Globus pallidus (tissue), 1 donor: ENCODE measurements around the gene BAD.

ENCODE experiments used
- DNase-seq: peaks from one replicate; pipeline ENCODE4 v3.0.0-alpha.2; 2015; ENCODE audit warnings: low spot score

Gene BAD

DNA sequence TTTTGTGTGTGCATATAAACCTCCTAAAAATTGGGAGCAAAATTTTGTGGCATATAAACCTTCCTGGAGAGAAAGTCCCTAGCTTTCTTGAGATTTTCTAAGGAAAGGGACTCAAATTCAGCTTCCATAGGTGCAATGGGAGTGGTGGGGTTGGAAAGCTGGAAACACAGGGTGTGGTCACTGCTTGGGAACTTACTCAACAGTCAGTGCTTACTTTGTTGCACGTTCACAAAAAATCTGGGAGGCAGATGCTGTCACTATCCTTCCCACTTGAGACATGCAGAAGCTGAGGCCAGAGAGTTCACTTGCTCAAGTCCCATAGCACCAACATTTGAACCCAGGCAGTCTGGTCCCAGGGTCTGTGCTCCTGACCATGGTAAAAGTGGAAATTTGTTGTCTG, 11.8 kb upstream of the BAD start:
- no peak for DNase-seq

DNA sequence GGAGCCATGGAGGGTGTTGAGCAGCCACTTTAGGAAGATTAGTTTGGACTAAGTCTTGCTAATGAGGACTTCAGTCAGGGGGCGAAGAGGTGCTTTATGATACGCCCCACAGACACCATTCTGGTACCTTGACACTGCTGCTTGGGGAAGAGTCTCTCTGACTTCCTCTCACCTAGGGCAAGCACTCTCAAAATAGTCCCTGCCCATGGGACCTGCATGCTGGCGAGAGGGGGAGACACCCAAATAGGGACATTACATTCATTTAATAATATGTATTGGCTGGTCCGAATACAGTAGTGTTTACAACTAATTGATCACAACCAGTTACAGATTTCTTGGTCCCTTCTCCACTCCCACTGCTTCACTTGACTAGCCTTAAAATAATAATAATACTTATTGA, 11.3 kb upstream of the BAD start:
- no peak for DNase-seq

DNA sequence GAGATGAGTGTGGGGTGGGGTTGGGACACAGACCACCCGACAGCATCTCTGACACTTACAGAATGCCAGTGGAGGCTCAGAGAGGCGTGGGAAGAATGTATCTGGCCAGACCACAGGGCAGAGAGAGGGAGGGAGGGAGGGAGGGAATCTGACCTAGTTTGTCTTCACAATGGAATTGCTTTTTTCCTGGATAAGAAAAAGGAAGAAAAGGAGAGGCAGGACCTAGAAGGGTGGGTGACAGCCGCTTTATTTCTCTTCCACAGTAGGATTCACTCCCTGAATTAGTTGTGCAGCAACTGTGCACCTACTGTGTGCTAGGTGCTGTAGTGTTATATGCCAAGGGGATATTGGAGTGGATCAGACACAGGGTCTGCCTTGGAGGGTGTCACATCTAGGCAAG, 10.3 kb upstream of the BAD start:
- no peak for DNase-seq

DNA sequence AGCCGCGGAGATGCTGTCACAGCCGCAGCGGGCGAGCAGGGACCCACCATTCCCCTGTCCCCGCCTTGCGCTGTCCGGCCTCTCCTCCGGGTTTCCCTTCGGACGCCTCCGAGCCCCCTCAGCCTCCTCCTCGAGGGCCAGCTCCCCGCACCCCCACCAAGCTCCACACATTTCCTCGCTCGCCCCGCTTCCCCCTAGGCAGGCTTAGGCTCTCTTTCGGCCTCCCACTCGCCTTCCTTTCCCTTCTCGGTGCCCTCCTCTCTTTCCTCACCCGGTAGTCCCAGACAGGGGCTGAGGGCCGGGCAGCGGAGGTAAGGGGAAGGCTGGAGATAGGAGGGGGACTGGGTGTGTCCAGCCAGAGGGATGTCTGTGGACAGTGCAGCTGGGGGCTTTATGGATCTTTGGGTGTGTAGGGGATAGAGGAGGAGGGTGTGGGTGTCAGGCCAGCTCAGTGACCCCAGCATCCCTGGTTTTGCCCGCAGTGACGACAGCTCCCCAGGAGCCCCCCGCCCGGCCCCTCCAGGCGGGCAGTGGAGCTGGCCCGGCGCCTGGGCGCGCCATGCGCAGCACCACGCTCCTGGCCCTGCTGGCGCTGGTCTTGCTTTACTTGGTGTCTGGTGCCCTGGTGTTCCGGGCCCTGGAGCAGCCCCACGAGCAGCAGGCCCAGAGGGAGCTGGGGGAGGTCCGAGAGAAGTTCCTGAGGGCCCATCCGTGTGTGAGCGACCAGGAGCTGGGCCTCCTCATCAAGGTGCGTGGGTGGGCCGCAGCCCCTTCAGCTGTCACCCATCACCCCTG, 8.2 kb upstream of the BAD start:
- no peak for DNase-seq

DNA sequence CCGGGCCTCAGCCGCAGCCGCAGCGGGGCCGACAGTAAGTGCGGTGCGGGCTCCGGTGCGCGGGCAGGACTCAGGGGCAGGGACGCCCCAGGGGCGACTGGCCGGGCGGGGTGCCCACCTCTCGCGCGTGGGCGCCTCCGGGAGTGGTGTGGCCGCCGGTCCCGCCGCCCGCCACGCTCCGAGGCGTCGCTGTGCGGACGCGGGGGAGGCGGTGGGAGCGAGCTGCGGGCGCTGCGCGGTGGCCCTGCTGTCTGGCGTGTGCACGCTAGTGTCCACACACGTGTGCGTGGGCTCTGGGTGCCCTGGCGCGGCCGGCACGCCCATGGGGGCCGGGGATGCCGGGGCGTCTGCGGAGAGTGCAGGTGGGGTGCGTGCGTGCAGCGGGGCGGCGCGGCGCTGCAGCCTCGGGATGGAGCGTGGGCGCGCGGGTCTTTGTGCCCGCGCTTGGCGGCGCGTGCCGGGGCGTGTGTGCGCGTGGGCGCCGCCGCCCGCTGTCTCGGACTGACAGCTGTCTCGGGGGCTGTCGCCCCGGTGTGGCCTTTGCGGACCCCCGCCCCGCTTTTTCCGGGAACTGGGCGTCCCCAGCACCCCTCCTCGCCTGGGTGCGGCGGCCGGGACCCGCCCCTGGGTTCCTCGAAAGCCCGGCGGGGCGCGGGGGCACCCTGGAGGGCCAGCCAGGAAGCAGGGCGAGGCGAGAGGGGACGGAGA, 7.4 kb upstream of the BAD start:
- no peak for DNase-seq

DNA sequence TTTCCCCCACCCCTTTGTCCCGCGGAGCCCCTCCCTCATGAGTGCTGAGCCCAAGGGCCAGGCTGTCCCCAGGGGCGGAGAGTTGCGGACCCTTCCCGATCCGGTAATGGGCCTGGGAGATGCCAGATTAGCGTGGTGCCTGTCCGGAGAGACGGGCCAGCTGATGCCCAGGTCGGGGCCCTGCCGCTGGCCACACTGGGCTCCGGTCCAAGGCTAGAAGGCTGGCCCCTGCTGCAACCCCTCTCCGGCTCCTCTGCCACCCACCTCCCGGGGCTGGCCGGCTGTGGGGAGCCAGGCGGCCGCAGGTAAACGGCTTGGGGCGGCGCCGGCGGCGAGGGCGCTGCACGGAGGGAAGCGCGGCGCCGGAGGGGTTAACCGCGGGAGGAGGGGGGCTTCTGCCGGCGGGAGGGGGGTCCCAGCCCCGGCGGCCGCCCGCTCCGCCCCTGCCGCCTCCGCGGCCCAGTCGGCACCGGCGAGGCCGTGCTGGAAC, 6.8 kb upstream of the BAD start, which contains the start of gene KCNK4:
Gene KCNK4 (plus strand): TSS at position 41 of the 490 bp plus-strand sequence. CDS start 1,717 bp downstream, outside the sequence.
- DNase-seq, result no peak

DNA sequence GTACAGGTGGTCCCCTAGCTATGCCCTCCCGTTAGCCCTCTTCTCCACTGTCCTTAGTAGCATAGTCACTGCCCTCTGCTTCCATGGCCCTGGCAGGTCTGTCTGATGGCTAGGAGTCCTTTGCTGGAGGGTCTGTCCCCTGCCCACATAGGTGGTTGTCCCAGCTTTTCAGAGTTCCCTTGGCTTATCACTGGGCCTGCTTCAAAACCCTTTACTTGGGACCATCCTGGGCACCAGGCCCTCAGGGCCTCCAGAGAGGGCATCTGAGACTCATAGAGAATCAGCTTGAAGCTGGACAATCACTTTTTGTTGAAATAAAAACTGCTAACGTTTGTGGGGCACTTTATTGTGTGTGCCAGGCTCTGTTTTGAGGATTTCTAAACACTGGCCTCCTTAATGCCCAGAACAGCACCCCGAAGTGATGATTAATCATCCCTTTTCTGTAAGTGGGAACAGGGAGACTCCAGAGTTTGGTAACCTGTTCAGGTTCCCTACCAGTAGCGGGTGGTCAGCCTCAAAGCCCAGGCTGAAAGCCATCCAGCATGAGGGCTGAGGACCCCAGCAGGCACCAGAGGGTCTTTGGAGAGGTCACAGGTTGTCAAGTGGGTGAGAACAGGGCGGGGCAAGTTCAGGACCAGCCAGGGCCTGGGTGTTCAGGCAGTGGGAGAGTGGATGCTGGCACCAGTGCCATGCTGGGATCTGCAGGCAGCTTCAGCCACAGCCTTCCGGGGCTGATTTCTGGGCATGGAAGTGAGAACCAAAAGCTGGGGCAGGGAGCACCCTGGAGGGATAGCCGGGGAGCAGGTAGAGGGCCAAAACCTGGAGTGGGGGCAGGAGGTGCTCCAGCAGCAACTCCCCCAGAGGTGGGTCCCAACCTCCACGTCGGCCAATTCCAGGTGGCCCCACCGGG, 6.1 kb upstream of the BAD start:
- DNase-seq, result no peak

DNA sequence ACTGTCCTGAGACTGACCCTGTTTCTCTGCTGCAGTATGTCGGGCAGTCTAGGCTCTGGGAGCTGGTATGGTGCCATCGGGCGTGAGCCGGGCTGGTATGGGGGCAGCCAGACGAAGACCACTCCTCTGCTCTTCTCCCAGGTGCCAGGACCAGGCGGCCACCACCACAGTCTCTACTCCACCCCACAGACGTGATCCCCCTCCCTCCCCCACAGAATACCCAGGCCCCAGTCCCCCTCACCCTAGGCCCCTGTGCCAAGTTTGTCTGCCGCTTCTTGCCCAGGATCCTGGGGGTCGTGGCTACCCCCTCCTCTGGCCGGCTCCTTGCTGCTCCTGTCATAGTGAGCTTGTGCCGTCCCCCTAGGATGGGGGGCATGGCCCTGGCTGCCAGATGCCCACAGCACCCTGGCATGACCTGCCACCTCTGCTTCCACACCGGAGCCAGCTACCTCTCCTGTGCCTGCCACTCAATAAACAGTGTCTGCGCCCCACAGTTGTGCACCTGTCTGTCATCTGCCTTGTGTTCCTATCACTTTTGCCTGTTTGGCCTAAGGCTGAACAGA, 4.6 kb upstream of the BAD start:
- no peak for DNase-seq

DNA sequence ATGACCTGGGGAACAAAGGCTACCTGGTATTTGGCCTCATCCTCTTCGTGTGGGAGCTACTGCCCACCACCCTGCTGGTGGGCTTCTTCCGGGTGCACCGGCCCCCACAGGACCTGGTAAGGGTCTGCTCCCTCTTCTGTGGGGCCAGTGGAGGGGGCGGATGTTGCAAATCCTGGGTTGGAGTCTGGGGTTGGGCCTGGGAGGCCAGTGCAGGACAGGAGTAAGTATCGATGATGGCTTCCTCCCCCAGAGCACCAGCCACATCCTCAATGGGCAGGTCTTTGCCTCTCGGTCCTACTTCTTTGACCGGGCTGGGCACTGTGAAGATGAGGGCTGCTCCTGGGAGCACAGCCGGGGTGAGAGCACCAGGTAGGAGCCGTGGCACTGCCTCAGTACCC, 3.9 kb upstream of the BAD start:
- DNase-seq, result no peak

DNA sequence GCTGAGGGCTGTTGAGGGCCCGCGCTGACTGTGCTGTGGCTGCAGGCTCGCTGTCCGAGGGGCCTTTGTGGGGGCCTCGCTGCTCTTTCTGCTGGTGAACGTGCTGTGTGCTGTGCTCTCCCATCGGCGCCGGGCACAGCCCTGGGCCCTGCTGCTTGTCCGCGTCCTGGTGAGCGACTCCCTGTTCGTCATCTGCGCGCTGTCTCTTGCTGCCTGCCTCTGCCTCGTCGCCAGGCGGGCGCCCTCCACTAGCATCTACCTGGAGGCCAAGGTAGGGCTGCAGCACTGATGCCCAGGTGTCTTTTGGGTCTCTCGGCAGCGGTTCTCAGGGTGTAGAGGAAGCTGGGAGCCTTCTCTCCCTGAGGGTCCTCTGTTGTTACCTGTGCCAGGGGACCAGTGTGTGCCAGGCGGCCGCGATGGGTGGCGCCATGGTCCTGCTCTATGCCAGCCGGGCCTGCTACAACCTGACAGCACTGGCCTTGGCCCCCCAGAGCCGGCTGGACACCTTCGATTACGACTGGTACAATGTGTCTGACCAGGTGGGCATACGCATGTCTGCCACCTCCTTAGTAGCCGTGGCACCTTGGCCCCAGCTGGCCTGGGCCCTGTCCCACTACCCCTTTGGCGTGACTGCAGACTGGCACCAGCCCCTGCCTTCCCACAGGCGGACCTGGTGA, 3.3 kb upstream of the BAD start:
- no peak for DNase-seq

DNA sequence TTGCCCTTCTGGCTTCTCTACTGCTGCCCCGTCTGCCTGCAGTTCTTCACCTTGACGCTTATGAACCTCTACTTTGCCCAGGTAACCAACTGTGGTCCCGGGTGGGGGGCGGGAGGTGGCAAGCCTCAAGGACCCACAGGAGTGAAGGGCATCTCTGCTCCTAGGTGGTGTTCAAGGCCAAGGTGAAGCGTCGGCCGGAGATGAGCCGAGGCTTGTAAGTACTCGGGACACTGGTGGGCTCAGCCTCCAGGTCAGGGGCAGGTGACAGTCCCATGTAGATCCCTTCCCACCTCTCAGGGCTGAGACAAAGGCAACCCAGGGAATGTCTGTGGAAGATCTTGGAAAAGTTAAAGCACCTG, 2.3 kb upstream of the BAD start:
- no peak for DNase-seq

DNA sequence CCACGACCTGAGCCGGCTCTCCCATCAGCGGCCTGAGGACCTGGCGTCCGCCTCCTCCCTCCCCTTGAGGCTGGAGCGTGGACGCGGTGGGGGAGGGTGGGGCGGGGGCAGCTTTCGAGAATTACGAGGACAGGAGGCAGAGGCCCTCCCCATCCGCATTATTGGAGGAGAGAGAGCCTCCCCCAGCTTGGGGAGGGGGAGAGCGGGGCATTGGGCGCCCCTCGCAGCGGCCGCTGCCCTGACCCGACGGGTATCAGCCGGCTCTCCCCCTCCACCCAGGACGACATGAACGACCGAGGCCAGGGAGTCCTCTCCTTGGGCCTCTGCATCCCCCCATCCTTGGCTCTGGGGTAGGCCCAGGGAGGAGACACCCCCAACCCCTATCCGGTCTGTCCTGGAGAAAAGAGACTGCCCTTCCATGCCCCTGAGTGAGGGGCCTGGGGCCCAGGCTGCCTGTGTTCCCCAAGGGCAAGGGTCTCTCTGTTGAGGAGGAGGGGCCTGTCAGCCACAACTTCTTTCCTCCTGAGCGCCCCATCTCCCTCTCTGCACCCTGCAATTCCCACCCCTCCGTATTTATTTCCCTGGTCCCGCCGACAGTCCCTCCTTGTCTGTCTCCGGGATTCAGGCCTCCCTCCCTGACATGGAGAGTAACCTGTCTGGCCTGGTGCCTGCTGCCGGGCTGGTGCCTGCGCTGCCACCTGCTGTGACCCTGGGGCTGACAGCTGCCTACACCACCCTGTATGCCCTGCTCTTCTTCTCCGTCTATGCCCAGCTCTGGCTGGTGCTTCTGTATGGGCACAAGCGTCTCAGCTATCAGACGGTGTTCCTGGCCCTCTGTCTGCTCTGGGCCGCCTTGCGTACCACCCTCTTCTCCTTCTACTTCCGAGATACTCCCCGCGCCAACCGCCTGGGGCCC, 1.7 kb upstream of the BAD start:
- DNase-seq, result no peak

DNA sequence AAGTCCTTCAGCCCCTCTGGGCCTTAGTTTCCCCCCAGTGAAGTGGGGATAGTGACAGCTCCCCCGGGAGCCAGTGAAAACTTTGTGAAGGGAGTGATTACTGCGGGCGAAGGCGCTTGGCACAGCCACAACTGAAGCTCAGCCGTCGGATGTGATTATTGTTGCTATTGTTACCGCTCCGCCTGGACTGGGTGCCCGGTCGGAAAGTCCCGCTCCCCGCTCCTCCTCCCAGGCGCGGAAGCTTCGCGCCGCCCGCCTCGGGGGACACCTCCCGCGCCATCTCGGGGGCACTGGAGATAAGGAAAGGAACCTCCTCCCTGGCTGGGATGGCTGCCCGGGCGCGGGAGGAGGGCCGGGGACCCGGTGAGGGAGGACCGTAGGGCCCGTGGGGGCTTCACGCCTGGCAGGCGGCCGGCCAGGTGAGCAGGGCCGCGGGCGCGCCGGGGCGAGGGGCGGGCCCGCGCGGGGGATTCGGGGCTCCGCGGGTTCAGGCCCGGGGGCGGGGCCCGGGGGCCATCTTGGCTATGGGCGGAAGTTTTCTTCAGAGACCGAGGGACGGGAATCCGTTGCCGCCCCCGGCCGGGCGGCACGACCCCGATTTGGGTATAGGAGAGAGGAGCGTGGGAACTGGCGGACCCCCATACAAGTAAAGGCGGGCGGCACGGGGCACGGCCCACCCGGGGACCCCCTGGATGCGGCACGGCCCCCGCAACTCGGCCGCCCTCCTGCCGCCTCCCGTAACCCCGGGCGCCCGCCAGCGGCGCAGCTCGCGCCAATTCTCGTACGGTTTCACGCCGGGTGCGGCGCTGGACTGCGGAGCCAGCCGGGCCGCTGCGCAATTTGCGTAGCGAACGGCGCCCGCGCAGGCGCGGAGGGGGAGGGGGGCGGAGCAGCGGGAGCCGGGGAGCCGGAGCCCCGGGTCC, 758 bp upstream of the BAD start, which contains the start of gene GPR137:
Gene GPR137 (plus strand): TSS at position 887 of the 923 bp plus-strand sequence. CDS start 677 bp downstream, outside the sequence.
- DNase-seq, result peak; percentile 87

DNA sequence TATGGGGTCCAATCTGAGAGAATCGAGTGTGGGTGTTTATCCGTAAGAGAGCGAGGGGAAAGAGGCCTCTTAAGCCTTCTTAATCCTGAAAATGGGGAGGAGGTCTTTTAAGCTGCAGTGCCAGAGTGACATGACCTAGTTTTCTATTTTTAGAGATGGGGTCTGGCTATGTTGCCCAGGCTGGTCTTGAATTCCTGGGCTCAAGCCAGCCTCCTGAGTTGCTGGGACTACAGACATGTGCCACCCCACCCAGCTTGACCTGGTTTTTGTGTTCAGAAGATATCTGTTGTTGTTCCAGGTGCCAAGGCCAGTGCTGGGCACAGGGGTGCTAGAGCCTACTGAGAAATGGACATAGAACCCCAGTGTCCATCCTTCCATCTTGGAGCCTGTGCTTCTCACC, 1.4 kb downstream of the BAD start:
- DNase-seq, result no peak

DNA sequence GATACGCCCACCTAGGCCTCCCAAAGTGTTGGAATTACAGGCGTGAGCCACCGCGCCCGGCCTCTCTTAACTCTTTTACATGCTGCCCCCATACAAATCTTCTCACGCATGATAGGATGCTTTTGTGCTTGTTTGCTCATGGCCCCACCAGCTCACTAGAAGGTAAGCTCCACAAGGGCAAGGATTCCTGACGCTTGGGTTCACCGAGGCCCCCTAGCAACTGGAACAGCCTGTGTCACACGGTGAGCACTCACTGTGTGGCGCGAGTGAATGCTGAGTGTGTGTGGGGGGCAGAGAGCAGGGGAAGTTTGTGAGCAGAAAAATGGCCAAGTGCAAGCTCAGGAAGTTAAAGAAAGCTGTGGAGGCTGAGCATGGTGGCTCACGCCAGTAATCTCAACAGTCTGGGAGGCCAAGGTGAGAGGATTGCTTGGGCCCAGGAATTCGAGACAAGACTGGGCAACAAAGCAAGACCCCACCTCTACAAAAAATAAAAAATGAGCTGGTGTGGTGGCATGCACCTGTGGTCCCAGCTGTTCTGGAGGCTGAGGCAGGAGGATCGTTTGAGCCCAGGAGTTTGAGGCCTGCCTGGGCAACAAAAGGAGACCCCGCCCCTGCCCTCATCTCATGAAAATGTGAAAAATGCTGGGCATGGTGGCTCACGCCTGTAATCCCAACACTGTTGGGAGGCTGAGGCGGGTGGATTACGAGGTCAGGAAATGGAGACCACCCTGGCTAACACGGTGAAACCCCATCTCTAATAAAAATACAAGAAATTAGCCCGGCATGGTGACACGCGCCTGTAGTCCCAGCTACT, 2.3 kb downstream of the BAD start:
- DNase-seq, result no peak

DNA sequence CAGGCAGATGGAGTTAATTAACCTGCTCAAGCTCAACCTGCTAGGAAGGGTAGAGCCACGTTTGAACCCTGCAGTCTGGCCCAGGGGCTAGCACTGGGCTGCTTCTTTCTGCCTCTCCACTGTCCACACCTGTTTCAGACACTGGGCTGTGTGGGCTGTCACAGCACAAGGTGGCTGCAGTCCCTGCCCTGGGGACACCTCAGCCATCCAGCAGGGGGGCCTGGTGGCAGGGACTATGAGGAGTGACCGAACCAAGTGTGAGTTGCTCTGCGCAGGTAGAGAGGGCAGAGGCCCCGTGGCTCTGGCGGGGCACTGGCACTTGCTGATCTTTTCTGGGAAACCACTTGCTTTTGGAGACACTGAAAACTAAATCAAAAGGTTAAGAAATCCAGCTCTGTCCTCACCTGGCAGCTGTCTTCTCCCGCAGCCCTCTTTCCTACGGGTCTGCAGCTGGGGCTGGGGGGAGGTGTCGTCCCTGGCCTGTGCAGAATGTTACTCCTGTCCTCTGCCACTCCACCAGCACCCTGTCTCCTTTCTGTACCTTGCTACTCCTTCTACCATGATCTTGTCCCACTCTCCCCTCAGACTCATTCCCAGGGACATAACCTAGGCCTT, 5.8 kb downstream of the BAD start:
- no peak for DNase-seq

DNA sequence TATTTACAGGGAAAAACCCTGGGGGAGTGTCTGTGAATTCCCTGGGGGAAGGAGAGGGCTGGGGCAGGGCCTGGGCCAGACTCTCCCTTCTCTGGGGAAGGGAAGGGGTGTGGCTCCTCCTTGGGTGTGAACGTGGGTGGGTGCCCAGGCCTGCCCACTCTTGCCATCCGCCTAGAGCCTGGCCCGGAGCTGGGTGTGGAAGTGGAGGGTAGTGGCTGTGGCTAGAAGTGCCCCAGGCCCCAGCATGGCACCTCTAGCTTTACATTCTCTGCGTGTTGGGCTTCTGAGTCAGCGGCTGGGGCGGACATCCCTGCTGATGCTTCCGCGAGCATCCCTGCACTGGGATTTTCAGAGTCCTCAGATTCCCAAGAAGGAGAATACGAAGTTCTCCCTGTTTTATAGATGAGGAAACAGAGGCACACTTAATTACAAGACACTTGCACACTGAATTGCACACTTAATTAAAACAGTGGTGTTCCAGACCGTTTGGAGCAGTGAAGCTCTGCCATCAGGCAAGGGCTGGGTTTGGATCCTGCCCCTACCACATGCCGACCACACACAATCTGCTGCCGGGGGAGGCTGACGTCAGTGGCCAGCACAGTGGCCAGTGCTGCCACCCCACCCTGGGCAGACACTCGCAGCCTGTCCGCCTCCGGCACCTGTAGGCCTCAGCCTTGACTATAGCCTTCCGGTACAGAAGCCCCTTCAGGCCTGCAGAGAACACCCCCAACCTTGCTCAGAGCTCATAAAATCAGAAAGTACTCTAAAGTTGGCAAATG, 7.6 kb downstream of the BAD start:
- no peak for DNase-seq
